ENCODE data around the gene TRIM47.
"Not testable (repeated sequence)": the region's sequence is repeated elsewhere in the genome, so short reads cannot be mapped to it uniquely, and the experiment has no call there.

Gene TRIM47

DNA sequence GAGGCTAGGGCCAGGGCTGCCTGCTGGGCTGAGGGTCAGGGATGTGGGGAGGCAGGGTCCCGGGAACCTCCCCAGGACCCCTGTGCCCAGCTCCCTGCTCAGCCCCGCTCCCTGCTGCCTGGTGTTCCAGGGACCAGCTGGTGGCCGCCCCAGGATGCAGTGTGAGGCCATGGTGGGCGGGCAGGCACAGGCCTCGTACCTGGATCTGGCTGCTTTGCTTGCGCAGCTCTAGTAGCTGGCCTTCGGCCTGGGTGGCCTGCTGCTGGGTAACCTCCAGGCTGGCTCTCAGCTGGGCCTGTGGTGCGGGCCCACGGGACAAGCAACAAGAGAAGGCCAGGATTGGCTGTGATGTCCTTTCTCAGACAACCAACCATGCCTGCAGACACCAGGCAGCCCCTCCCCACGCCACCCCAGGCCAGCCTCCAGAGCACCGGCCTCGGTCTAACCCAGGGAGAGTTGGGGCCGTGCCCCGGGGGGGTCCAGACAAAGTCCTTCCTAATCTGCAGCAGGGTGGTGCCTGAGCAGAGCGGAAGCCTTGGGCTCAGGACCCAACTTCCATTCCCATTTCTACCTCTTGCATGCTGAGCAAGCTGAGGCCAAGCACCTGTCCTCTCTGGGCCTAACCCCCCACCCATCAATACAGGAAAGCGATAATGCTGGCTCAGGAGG lies 14.3 kb upstream of the TRIM47 start:
- no peak for DNase-seq (ENCODE audit: low spot score)

DNA sequence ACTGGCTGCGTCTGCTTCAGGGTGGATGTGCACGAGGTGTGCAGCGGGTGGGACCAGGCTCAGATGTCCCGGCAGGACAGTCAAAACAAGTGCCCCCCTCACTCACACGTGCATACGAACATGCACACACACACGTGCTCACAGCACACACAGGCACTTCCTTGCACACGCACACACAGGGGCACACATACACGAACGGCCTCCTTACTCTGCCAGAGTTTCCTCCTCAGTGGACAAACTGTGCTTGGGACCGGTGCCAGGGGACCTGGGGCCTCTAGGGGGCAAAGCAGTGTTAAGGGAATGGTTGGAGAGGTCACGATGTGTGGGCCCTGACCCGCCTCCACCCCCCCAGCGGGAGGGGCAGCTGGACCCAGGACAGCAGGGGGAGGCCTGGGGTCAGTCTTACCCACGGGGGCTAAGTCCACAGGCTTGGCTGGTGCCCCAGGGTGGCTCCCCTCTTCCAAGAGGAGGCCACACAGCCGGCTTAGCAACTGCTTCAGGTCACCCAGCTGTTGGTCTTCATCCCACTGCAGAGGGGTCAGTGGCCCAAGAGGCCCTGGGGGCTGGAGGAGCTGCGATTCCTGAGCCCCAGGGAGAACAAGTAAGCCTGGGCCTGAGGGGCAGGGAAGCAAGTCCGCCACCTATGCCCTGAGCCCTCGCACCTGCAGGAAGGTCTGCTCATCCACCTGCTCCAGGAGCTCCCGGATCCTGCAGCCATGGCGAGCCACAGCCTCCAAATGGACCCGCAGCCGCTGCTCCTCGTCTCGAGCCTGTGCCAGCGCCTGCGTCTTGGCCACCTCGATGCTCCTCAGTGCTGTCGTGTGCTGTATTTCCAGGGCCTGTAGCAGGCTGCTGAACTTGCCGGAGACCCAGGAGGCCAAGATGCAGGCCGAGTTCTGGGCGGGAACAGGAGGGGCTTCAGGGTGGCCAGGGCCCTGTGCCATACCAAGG lies 13.5 kb upstream of the TRIM47 start:
- DNase-seq (ENCODE audit: low spot score) = no peak

DNA sequence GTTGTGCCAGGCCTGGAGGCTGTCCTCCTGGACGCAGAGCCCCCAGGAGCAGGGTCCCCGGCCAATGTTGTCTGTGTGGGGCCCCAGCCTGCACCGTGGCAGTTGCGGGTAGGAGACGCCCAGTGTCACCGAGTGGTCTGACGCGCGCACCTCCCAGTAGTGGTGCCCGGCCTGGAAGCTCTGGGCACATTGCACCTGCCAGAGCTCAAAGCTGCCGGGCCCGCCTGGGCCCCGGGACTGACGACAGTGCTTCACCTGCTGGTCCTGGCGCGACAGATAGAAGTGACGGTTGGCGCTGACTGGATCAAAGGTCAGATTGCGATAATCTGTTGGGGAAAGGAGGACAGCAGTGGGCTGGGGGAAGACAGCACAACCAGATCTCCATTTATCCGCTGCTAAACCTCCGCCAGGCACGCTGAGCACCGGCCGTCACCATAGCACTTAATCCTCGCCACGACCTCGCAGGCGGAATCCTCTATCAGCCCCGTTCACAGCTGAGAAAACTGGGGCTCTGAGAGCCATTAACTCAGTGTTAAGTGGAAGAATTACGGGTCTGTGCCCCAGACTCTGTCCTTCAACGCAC lies 12.7 kb upstream of the TRIM47 start:
- DNase-seq (ENCODE audit: low spot score) = no peak

- DNase-seq (ENCODE audit: low spot score) = no peak
Measured at GRCh38 chr17:75889454-75889853, 11.1 kb upstream of the TRIM47 start.

DNA sequence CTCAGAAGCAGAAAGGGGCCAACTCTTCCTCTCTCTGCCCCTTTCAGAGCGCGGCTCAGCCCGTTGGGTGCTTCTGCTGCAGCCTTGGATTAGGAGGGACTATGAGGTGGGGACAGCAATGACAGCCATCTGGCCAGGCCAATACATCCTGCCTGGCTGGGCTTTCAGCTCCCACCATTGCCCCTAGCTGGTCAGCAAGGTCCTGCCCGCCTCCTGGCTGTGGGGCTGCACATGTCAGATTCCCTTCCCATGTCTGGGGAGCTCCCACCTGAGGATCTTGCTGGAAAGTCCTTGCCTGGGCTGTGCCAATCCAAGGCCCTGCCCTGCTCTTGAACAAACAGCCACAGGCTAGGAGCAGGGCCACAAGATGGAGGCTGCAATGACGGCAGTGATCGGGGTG lies 10.1 kb upstream of the TRIM47 start:
- no peak for DNase-seq (ENCODE audit: low spot score)

DNA sequence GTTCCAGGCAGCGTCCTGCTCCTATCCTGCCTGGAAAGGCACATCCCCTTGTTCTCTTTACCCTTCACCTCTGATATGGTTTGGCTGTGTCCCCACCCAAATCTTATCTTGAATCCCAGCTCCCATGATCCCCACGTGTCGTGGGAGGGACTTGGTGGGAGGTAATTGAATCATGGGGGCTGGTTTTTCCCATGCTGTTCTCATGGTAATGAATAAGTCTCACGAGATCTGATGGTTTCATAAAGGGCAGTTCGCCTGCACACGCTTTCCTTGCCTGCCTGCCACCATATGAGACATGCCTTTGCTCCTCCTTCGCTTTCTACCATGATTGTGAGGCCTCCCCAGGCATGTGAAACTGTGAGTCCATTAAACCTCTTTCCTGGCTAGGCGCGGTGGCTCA lies 7.5 kb upstream of the TRIM47 start:
- not testable (repeated sequence) for DNase-seq (ENCODE audit: low spot score)

GRCh38 chr17:75885431-75885830 lies 7.0 kb upstream of the TRIM47 start:
- no peak for DNase-seq (ENCODE audit: low spot score)

- no peak for DNase-seq (ENCODE audit: low spot score)
Measured at GRCh38 chr17:75881678-75882454, 3.5 kb upstream of the TRIM47 start.

DNA sequence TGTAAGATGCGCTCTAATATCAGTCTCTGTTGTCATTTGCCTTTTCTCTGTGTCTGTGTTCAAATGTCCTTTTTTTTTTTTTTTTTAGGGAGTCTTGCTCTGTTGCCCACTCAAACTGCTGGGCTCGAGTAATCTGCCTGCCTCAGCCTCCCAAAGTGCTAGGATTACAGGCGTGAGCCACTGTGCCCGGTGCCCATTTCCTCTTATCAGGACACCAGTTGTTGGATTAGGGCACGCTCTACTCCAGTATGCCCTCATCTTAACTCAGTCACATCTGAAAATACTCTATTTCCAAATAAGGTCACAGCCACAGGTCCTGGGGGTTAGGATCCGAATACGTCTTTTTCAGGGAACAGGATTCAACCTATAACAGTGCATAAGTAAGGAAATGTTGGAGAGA lies 1.9 kb upstream of the TRIM47 start:
- DNase-seq (ENCODE audit: low spot score) = no peak

GRCh38 chr17:75877752-75878173 lies 618 bp downstream of the TRIM47 start:
- peak; percentile 76 for DNase-seq (ENCODE audit: low spot score)

GRCh38 chr17:75876938-75877751 lies 1.2 kb downstream of the TRIM47 start:
- peak; percentile 70 for DNase-seq (ENCODE audit: low spot score)

DNA sequence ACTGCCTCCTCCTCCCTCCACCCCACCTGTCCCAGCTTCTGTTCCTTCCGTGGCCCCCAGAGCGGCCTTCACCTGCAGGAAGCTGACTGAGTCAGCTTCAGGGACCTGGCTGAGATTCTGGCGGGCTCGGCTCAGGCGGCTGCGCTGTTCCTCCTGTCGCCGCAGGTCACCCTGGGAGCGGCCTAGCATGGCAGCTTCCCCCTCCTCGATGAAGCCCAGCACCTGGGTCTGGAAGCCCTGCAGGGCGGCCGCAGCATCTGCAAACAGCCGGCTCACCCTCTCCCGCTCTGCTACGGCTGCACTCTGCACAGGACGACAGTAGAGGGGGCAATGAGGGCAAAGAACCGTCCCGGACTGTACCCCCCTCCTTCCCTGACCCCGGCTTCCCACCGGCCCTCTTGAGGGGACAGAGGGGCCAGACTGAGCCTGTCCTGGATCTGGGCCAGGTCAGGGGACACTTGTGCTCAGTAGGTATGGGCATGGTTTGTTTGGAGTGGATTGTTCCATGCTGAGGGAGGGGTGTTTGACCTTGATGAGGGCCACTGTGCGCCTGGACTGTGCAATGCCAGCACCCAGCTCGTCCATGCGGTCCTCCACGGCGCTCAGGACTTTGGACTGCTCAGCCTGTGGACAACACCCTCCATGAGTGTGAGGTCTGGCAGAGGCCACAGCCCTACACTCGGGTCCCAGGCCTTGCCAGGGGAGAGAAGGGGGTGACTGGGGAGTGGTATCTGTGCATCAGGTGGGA lies 2.0 kb downstream of the TRIM47 start:
- DNase-seq (ENCODE audit: low spot score) = no peak

GRCh38 chr17:75875940-75876189 lies 2.5 kb downstream of the TRIM47 start:
- no peak for DNase-seq (ENCODE audit: low spot score)

- DNase-seq (ENCODE audit: low spot score) = no peak
Measured at GRCh38 chr17:75875182-75875939, 3.0 kb downstream of the TRIM47 start.

GRCh38 chr17:75874323-75875181 lies 3.8 kb downstream of the TRIM47 start:
- DNase-seq (ENCODE audit: low spot score) = no peak

DNA sequence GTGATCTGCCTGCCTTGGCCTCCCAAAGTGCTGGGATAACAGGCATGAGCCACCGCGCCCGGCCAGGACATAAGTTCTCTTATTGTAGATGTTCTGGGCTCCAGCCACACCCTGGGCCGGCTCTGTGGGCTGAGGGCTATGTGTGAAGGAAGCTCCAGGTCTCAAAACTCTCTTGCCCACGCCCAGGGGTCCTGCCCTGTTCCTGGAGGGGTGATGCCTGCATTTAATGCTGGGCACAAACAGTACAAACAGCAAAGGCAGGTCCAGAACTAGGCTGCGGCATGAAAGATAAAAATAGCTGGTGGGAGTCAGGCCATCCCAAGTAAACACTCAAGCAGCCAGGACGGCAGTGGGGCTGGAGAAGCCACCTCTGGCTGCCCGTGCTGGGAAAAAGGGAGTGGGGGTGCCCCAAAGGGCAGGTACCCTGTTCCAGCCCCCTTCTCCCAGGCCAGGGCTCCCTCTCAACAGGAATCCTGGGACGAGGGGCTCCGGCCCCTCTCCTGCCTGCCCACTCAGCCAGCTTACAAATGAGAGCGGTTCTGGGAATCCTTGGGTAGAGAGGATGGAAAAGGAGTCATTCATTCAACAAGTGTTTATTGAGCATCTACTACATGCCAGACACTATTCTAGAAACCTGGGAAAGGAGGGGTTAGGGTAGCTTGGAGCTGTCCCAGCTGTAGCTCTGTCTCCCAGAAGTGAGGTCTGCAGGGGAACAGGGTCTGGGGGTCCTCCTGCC lies 4.6 kb downstream of the TRIM47 start:
- no peak for DNase-seq (ENCODE audit: low spot score)

- DNase-seq (ENCODE audit: low spot score) = peak; percentile 61
Measured at GRCh38 chr17:75872434-75873351, 5.7 kb downstream of the TRIM47 start.

Measured in LoVo (cell line).